SU-DHL-6 (cell line): ENCODE measurements around the gene ACO2.

ENCODE experiments used
- H2AFZ ChIP-seq: fragments of 200-600 bp; sonication (generic); 2 replicates; pipeline ENCODE4 v1.6.1; 2014; ENCODE audit warnings: low read depth, mild to moderate bottlenecking, moderate library complexity, mixed read lengths, antibody characterized with exemption, low read length; ENCODE audit not compliant: severe bottlenecking
- H3F3A ChIP-seq: fragments of 200-600 bp; shearing (Covaris generic); 2 replicates; pipeline ENCODE4 v1.6.0; 2016; ENCODE audit warnings: antibody characterized with exemption, mild to moderate bottlenecking; ENCODE audit not compliant: insufficient read depth
- H3K27ac ChIP-seq: fragments of 200-600 bp; sonication (generic); 2 replicates; pipeline ENCODE4 v1.5.1; 2016; ENCODE audit warnings: low read depth, mild to moderate bottlenecking, low read length, moderate library complexity, mixed read lengths
- H3K27me3 ChIP-seq: fragments of 200-600 bp; sonication (generic), shearing (Covaris generic); 2 replicates; pipeline ENCODE4 v1.6.0; 2014; ENCODE audit warnings: mild to moderate bottlenecking, low read length
- H3K36me3 ChIP-seq: fragments of 200-600 bp; sonication (generic); 2 replicates; pipeline ENCODE4 v1.6.1; 2014; ENCODE audit warnings: mild to moderate bottlenecking, low read length, mixed read lengths
- H3K4me2 ChIP-seq: fragments of 300-600, 200-600 bp; shearing (Covaris generic), sonication (generic); 2 replicates; pipeline ENCODE4 v1.6.0; 2014; ENCODE audit warnings: low read length, low read depth, mild to moderate bottlenecking; ENCODE audit not compliant: poor library complexity, severe bottlenecking
- H3K4me3 ChIP-seq: fragments of 200-600 bp; sonication (generic); 2 replicates; pipeline ENCODE4 v1.5.1; 2014; ENCODE audit warnings: antibody characterized with exemption, low read length, mild to moderate bottlenecking, mixed read lengths; ENCODE audit not compliant: insufficient read depth, poor library complexity, severe bottlenecking
- H3K79me2 ChIP-seq: fragments of 200-600 bp; sonication (generic); 2 replicates; pipeline ENCODE4 v1.6.1; 2014; ENCODE audit warnings: mild to moderate bottlenecking, low read length, moderate library complexity; ENCODE audit not compliant: insufficient read depth
- H3K9ac ChIP-seq: fragments of 200-600 bp; sonication (generic); 2 replicates; pipeline ENCODE4 v1.7.0; 2014; ENCODE audit warnings: mild to moderate bottlenecking, low read length
- H3K9me2 ChIP-seq: fragments of 200-600 bp; sonication (generic); replicated peaks from 2 replicates; pipeline ENCODE4 v1.6.1; 2014; ENCODE audit warnings: low read length; ENCODE audit not compliant: insufficient read depth
- H3K9me3 ChIP-seq: fragments of 200-600 bp; sonication (generic); 2 replicates; pipeline ENCODE4 v1.6.1; 2014; ENCODE audit warnings: low read length, mixed read lengths; ENCODE audit not compliant: insufficient read depth
- H4K20me1 ChIP-seq: fragments of 200-600 bp; sonication (generic); 2 replicates; pipeline ENCODE4 v1.6.1; 2014; ENCODE audit warnings: low read depth, mild to moderate bottlenecking, antibody characterized with exemption, low read length, moderate library complexity, mixed read lengths
- EZH2phosphoT487 ChIP-seq: fragments of 200-600 bp; sonication (generic), shearing (Covaris generic); conservative IDR thresholded peaks from 2 replicates; pipeline ENCODE4 v1.6.1; 2018; ENCODE audit warnings: mild to moderate bottlenecking, antibody characterized with exemption, low read length, moderate library complexity, mixed read lengths
- TF ChIP-seq, protein P1 (sequence below): fragments of 200-600 bp; sonication (generic); IDR thresholded peaks from one replicate; pipeline ENCODE4 v1.5.1; 2017; ENCODE audit warnings: antibody characterized with exemption, mild to moderate bottlenecking, low read length, moderate library complexity; ENCODE audit not compliant: insufficient read depth, poor library complexity, severe bottlenecking

ACO2 gene

DNA sequence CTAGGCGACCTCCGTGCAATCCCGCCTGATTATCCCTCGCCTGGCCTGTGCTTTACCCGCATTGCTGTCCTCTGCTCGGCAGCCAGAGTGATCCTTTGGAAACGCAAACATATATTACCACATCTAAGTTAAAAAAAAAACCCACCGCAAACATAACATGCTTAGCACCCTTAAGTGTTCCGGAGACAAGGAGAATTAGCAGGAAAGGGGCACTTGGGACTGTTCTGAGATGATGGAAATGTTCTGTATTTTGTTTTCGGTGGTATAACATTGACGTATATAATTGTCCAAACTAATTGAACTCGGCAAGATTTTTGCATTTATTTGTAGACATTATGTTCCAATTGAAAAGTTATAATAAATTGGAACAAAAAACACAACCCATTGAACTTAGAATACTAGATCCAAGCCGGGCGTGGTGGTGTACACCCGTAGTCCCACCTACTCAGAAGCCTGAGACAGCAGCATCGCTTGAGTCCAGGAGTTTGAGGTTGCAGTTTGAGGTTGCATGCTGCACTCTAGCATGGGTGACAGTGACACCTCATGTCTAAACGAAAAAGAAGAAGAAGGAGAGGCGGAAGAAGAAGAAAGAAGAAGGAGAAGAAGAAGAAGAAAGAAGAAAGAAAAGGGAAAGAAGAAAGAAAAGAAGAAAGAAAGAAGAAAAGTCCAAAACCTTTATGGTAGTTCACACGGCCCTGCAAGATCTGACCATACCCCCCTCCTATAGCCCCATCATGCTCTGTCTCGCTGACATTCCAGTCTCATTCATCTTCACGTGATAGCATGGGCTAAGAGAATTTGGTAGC lies 76.0 kb downstream of the ACO2 start:
- no peak for TF ChIP-seq EZH2phosphoT487
- TF ChIP-seq, protein P1, sequence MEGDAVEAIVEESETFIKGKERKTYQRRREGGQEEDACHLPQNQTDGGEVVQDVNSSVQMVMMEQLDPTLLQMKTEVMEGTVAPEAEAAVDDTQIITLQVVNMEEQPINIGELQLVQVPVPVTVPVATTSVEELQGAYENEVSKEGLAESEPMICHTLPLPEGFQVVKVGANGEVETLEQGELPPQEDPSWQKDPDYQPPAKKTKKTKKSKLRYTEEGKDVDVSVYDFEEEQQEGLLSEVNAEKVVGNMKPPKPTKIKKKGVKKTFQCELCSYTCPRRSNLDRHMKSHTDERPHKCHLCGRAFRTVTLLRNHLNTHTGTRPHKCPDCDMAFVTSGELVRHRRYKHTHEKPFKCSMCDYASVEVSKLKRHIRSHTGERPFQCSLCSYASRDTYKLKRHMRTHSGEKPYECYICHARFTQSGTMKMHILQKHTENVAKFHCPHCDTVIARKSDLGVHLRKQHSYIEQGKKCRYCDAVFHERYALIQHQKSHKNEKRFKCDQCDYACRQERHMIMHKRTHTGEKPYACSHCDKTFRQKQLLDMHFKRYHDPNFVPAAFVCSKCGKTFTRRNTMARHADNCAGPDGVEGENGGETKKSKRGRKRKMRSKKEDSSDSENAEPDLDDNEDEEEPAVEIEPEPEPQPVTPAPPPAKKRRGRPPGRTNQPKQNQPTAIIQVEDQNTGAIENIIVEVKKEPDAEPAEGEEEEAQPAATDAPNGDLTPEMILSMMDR = no peak
- H3K4me3 ChIP-seq = peak overlapping the region; percentile 55

DNA sequence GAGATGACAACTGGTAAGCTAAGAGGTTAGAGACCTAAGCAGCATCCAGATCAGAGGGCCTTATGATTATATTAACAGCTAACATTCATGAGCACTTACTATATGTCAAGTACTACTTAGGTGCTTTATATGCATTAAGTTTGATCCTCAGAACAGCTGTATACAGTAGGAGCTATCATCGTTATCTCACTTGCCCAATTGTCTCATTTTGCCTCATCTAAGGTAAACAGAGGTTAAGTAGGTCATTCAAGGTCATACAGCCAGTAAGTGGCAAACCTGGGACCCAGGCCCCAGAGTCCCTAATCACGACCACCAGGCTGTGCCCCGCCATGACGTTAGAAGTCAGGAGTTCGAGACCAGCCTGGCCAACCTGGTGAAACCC lies 79.9 kb downstream of the ACO2 start:
- Histone ChIP-seq H3F3A (peaks cover 8% of the 10 kb centered on the region; the same call in 1 of the 2 replicates), H4K20me1 (no peaks in the 10 kb centered on the region), H3K4me3 (no peak overlapping the region), H3K9me2 (no peaks in the 10 kb centered on the region), H3K27ac (no peak overlapping the region), H3K9ac (no peak overlapping the region), H3K27me3 (no peaks in the 10 kb centered on the region), H3K79me2 (peaks cover 5% of the 10 kb centered on the region), H3K36me3 (no peaks in the 10 kb centered on the region), H3K9me3 (no peaks in the 10 kb centered on the region), H3K4me2 (no peak overlapping the region), H2AFZ (no peak overlapping the region)
- TF ChIP-seq EZH2phosphoT487 = no peak
- TF ChIP-seq, protein P1 = no peak

More for the DNA sequence above, 76.0 kb downstream of the ACO2 start:
- Histone ChIP-seq H3K79me2 (peaks cover 44% of the 10 kb centered on the region), H2AFZ (peak overlapping the region; percentile 43), H3K9me2 (no peaks in the 10 kb centered on the region), H3K4me2 (peak overlapping the region; percentile 64), H3K9ac (peak overlapping the region; percentile 84), H3K9me3 (no peaks in the 10 kb centered on the region), H3K36me3 (no peaks in the 10 kb centered on the region), H3K27ac (no peak overlapping the region), H3K27me3 (no peaks in the 10 kb centered on the region), H4K20me1 (no peaks in the 10 kb centered on the region), H3F3A (peaks cover 8% of the 10 kb centered on the region; the same call in 1 of the 2 replicates)

DNA sequence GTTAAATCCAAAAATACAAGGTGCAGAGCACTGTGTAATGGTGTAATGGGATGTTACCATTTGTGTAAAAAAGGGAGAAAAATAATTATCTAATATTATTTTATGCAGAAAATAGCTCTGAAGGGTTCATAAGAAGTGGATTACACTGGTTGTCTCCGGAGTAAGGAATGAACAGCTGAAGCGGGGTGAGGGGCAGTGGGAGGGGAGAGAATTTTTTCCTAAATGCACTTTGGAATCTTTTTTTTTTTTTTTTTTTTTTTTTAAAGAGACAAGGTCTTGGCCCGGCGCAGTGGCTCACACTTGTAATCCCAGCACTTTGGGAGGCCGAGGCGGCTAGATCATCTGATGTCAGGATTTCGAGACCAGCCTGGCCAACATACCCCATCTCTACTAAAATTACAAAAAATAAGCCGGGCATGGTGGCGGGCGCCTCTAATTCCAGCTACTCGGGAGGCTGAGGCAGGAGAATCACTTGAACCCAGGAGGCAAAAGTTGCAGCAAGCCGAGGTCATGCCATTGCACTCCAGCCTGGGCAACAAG lies 82.1 kb downstream of the ACO2 start:
- Histone ChIP-seq H3K79me2 (no peaks in the 10 kb centered on the region), H3K9me2 (no peaks in the 10 kb centered on the region), H3F3A (no peaks in the 10 kb centered on the region), H3K9me3 (no peaks in the 10 kb centered on the region), H2AFZ (no peak overlapping the region), H4K20me1 (no peaks in the 10 kb centered on the region), H3K27me3 (no peaks in the 10 kb centered on the region), H3K27ac (no peak overlapping the region), H3K9ac (no peak overlapping the region), H3K4me2 (no peak overlapping the region), H3K4me3 (no peak overlapping the region), H3K36me3 (no peaks in the 10 kb centered on the region)
- TF ChIP-seq, protein P1 = no peak
- TF ChIP-seq EZH2phosphoT487 = no peak
